Activated naive CD4-positive, alpha-beta T cell treated with anti-CD3 and anti-CD28 coated beads, Interleukin-2, amount 50 U/mL, for 24 hours (primary cell): ENCODE data around the gene WSCD1.

Source experiments
- H3K27ac Mint-ChIP-seq: one replicate; pipeline ENCODE4 v1.8.0; 2021; ENCODE audit warnings: mild to moderate bottlenecking, mixed read lengths
- H3K27me3 Mint-ChIP-seq: one replicate; pipeline ENCODE4 v1.8.0; 2021; ENCODE audit warnings: mixed read lengths
- H3K36me3 Mint-ChIP-seq: one replicate; pipeline ENCODE4 v1.8.0; 2021; ENCODE audit warnings: mixed read lengths
- H3K4me1 Mint-ChIP-seq: one replicate; pipeline ENCODE4 v1.8.0; 2021; ENCODE audit warnings: mixed read lengths
- H3K4me3 Mint-ChIP-seq: one replicate; pipeline ENCODE4 v1.8.0; 2021; ENCODE audit warnings: mild to moderate bottlenecking, mixed read lengths
- H3K9me3 Mint-ChIP-seq: one replicate; pipeline ENCODE4 v1.8.0; 2021; ENCODE audit warnings: mixed read lengths

Gene WSCD1

DNA sequence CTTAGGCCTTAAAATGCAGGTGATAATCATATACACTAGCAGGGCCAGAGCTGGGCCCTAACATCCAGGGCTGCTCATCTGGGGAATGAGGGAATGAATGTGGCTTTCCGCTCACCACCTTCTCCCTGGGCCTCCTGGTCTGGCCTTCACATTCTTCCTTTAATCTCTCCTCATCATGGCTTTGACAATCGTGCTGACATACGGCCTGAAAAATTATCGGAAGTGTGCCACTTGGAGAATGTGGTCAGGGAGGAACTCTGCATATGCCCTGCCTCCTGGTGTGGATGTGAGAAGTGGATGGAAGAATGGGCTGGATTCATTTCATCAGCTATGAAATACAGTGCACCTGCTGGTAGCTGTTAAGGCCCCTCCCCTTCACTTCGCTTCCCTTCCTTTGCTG is 2.4 kb downstream of the WSCD1 start:
- H3K4me3 Mint-ChIP-seq, result no peak overlapping the region
- H3K27ac Mint-ChIP-seq, result no peak overlapping the region
- H3K4me1 Mint-ChIP-seq, result peaks cover 13% of the 10 kb centered on the region
- no peaks in the 10 kb centered on the region for H3K36me3 Mint-ChIP-seq
- peaks cover 29% of the 10 kb centered on the region for H3K27me3 Mint-ChIP-seq
- H3K9me3 Mint-ChIP-seq, result no peaks in the 10 kb centered on the region

- Mint-ChIP-seq H3K4me1 (peaks cover 13% of the 10 kb centered on the region), H3K36me3 (no peaks in the 10 kb centered on the region), H3K4me3 (no peak overlapping the region), H3K27me3 (peaks cover 29% of the 10 kb centered on the region), H3K9me3 (no peaks in the 10 kb centered on the region), H3K27ac (no peak overlapping the region)
These were observed 3.4 kb downstream of the WSCD1 start for GRCh38 chr17:6073620-6074019.

DNA sequence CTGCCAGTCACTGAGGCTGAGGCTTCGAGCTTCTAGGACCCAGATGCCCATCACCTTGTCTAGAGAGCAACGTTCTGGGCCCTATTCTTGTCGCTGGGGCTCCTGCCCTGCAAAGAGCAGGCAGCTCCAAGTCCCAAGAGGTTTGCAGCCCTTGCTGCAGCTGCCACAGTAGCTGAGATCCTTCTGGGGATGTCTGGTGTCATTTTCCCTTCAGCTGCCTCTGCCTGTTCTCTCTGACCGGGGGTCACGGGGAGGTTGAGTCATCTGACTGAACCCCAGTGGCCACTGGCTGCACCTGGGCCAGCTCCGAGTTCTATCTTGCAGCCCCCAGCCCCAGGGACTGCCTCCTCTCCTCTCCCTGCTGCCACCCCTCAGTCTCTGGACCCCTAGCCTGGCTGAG is 4.9 kb downstream of the WSCD1 start:
- Mint-ChIP-seq H3K4me1 (peaks cover under 1% of the 10 kb centered on the region), H3K27me3 (peaks cover 17% of the 10 kb centered on the region), H3K36me3 (no peaks in the 10 kb centered on the region), H3K4me3 (no peak overlapping the region), H3K27ac (no peak overlapping the region), H3K9me3 (no peaks in the 10 kb centered on the region)

GRCh38 chr17:6075845-6076244 is 5.7 kb downstream of the WSCD1 start:
- no peaks in the 10 kb centered on the region for H3K9me3 Mint-ChIP-seq
- H3K27ac Mint-ChIP-seq, result no peak overlapping the region
- H3K4me1 Mint-ChIP-seq, result no peaks in the 10 kb centered on the region
- no peaks in the 10 kb centered on the region for H3K36me3 Mint-ChIP-seq
- peaks cover 17% of the 10 kb centered on the region for H3K27me3 Mint-ChIP-seq
- H3K4me3 Mint-ChIP-seq, result no peak overlapping the region

DNA sequence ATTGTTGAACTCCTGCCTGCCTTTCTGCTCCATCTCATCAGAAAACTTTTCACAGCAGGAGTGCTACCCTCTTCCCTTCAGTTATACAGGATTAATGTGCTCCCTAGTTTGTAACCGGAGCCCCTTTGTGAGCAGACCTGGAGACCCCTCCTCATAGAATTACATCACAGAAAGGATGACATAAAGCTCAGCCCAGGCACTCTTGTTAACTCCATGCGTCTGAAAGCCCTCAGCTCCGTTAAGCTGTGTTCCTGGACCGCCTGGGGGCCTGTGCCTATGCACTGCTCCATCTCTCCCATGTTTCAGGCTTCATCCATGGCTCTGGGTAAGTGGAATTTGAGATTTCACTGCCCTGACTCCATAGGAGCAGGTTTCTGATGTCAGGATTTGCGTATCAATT is 7.6 kb downstream of the WSCD1 start:
- Mint-ChIP-seq H3K4me3 (no peak overlapping the region), H3K27ac (no peak overlapping the region), H3K36me3 (no peaks in the 10 kb centered on the region), H3K9me3 (no peaks in the 10 kb centered on the region), H3K27me3 (peaks cover 7% of the 10 kb centered on the region), H3K4me1 (no peaks in the 10 kb centered on the region)

GRCh38 chr17:6078458-6078871 is 8.3 kb downstream of the WSCD1 start:
- H3K4me3 Mint-ChIP-seq, result no peak overlapping the region
- peaks cover 3% of the 10 kb centered on the region for H3K27me3 Mint-ChIP-seq
- no peak overlapping the region for H3K27ac Mint-ChIP-seq
- H3K4me1 Mint-ChIP-seq, result no peaks in the 10 kb centered on the region
- no peaks in the 10 kb centered on the region for H3K36me3 Mint-ChIP-seq
- H3K9me3 Mint-ChIP-seq, result no peaks in the 10 kb centered on the region

DNA sequence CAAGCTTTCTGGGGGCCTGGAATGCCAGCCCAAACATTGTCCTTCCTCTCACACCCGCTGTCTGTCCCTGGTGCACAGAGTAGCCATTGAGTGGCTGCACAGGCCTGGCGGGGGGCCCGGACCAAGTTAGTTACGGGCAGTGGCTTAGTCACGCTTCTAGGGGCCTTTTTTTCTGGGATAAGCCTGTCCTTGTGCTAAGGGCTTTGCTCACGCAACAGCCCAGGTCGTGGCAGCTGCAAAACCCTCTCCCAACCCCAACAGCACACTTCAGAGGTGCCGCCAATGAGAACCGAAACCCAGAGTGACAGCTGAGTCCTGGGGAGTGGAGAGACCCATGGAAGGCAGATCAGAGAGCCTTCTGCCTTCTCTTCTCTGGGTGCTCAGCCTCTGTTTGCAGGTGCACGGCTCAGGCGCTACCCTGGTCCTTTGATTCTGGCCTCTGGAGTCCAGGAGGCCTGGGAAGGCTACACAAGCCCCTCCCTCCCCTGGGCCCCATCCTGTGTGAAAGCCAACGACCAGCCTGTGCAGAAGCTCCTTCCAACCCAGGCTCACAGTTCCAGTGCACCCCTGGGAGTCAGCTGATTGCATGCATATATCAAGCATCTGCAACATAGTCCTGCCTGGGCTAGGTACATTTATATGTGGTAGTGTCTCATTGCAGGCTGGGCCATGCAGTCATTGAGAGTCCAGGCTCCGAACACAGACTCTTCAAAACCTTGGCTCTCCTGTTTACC is 9.1 kb downstream of the WSCD1 start:
- H3K27ac Mint-ChIP-seq, result no peak overlapping the region
- H3K4me1 Mint-ChIP-seq, result no peaks in the 10 kb centered on the region
- H3K27me3 Mint-ChIP-seq, result no peaks in the 10 kb centered on the region
- H3K36me3 Mint-ChIP-seq, result no peaks in the 10 kb centered on the region
- H3K9me3 Mint-ChIP-seq, result no peaks in the 10 kb centered on the region
- no peak overlapping the region for H3K4me3 Mint-ChIP-seq

- H3K36me3 Mint-ChIP-seq, result no peaks in the 10 kb centered on the region
- no peaks in the 10 kb centered on the region for H3K4me1 Mint-ChIP-seq
- H3K4me3 Mint-ChIP-seq, result no peak overlapping the region
- no peaks in the 10 kb centered on the region for H3K9me3 Mint-ChIP-seq
- no peak overlapping the region for H3K27ac Mint-ChIP-seq
- H3K27me3 Mint-ChIP-seq, result no peaks in the 10 kb centered on the region
These were observed 9.8 kb downstream of the WSCD1 start for GRCh38 chr17:6079960-6080359.

DNA sequence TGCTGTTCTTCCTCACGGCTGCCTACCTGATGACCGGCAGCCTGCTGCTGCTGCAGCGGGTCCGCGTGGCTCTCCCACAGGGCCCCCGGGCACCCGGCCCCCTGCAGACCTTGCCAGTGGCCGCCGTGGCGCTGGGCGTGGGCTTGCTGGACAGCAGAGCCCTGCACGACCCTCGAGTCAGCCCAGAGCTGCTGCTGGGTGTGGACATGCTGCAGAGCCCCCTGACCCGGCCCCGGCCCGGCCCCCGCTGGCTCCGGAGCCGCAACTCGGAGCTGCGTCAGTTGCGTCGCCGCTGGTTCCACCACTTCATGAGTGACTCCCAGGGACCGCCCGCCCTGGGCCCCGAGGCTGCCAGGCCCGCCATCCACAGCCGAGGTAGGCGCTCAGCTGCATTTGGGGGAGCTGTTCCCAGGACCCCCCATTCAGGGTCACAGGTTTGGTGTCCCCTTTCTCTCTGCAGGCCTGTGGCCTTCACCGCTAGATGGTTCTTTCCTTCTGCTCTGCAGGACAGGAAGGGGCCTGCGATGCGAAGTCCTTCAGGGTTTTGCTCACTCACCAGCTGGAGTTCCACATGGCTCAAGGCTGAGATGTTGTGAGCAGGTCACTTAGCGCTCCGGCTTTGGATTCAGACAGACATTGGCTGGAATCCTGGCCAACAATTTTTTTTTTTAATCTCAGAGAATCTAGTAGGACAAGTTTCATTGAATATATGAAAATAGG is 10.7 kb downstream of the WSCD1 start:
- Mint-ChIP-seq H3K4me1 (no peaks in the 10 kb centered on the region), H3K9me3 (no peaks in the 10 kb centered on the region), H3K27ac (no peak overlapping the region), H3K36me3 (no peaks in the 10 kb centered on the region), H3K4me3 (no peak overlapping the region), H3K27me3 (no peaks in the 10 kb centered on the region)

- Mint-ChIP-seq H3K4me3 (no peak overlapping the region), H3K27ac (no peak overlapping the region), H3K36me3 (no peaks in the 10 kb centered on the region), H3K9me3 (no peaks in the 10 kb centered on the region), H3K4me1 (no peaks in the 10 kb centered on the region), H3K27me3 (no peaks in the 10 kb centered on the region)
These were observed 12.2 kb downstream of the WSCD1 start for GRCh38 chr17:6082335-6082734.

DNA sequence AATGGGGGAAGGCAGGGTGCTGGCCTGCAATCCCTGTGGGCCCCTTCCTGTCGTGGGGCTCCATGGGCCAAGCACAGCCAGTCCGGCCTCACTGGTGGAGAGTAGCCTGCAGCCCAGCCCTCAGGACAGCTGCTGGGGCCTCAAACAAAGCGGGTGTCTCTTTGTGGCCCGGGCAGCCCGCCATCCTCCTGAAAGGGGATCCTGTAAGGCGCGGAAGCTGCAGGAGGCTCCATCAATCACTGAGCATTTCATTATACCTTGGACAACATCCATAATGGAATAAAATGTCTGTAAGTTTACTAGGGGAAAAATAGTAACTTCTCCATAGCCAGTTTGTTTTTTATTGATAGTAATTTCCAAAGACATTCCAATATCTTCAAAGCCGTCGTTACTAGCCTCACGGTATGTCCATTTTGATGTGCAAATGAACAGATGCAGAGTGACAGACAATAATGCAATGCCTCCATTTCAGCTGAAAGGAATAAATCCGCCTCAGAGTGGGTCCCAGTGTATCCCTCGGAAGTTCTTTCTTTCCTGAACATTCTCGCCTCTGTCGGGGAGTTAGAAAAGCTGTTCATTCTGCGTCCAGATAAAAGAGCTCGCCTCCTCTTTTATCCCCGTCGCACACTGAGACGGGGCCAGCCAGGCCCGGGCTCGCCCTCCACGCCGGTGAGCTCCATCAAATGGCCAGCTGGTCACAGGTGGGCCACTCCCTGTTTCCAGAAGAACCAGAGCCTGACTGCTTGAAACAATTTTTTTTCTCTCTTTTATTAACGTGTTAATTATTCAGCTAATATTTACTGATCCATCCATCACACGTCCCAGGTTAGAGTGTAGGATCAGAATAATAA is 14.4 kb downstream of the WSCD1 start:
- Mint-ChIP-seq H3K9me3 (no peaks in the 10 kb centered on the region), H3K27me3 (no peaks in the 10 kb centered on the region), H3K36me3 (no peaks in the 10 kb centered on the region), H3K4me1 (no peaks in the 10 kb centered on the region), H3K4me3 (no peak overlapping the region), H3K27ac (no peak overlapping the region)

GRCh38 chr17:6085812-6086211 is 15.6 kb downstream of the WSCD1 start:
- H3K4me1 Mint-ChIP-seq, result no peaks in the 10 kb centered on the region
- H3K4me3 Mint-ChIP-seq, result no peak overlapping the region
- no peak overlapping the region for H3K27ac Mint-ChIP-seq
- H3K9me3 Mint-ChIP-seq, result no peaks in the 10 kb centered on the region
- no peaks in the 10 kb centered on the region for H3K36me3 Mint-ChIP-seq
- no peaks in the 10 kb centered on the region for H3K27me3 Mint-ChIP-seq

DNA sequence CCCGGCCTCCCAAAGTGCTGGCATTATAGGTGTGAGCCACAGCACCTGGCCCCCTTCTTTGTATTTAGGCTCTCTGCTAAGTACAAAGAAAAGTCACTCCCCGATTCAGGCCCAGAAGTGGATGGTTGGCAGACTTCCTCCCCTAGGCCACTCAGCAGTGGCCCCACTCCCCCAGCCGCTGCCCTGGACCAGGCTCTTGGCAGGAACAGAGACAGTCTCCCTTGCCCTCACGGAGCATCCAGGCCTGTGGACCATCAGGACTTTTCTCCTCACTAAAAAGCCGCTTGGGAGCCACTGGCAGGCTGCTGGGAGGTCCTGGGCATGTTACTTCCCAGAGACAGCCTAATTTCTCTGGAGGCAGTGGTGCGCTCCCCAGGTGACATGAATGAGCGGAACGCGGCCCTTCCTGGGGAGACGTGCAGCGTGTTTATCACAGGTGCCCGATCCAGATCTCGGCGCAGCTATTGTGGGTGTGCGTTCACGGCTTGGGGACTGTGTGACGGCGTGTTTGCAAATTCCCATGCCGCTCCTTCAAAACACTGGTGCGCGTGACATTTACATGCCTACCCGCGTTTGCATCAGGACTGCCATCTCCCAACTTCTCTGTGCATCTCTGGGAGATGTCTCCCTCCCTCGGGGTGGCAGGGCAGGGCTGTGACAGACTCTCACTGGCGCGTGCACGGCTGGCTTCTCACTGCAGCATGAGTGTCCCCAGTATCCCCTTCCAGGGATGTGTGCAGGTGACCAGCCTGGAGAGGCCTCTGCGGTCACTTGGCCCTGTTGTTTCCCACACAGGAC is 16.6 kb downstream of the WSCD1 start:
- Mint-ChIP-seq H3K4me3 (no peak overlapping the region), H3K4me1 (no peaks in the 10 kb centered on the region), H3K9me3 (no peaks in the 10 kb centered on the region), H3K36me3 (no peaks in the 10 kb centered on the region), H3K27me3 (no peaks in the 10 kb centered on the region), H3K27ac (no peak overlapping the region)

GRCh38 chr17:6088141-6088540 is 18.0 kb downstream of the WSCD1 start:
- no peaks in the 10 kb centered on the region for H3K36me3 Mint-ChIP-seq
- no peak overlapping the region for H3K4me3 Mint-ChIP-seq
- no peaks in the 10 kb centered on the region for H3K27me3 Mint-ChIP-seq
- no peaks in the 10 kb centered on the region for H3K4me1 Mint-ChIP-seq
- no peaks in the 10 kb centered on the region for H3K9me3 Mint-ChIP-seq
- H3K27ac Mint-ChIP-seq, result no peak overlapping the region

GRCh38 chr17:6090253-6090652 is 20.1 kb downstream of the WSCD1 start:
- H3K36me3 Mint-ChIP-seq, result no peaks in the 10 kb centered on the region
- no peaks in the 10 kb centered on the region for H3K27me3 Mint-ChIP-seq
- H3K27ac Mint-ChIP-seq, result no peak overlapping the region
- no peaks in the 10 kb centered on the region for H3K9me3 Mint-ChIP-seq
- no peak overlapping the region for H3K4me3 Mint-ChIP-seq
- no peaks in the 10 kb centered on the region for H3K4me1 Mint-ChIP-seq
